ENCODE measurements around the gene NELL1. TPM values are rescaled to one million over a fixed set of nuclear protein-coding genes. Genes with fewer than 3 reads are reported as not detected.

The NELL1 gene
- not detected in 2 replicates for total RNA-seq (2014; rRNA removed; shearing (Covaris generic))

DNA sequence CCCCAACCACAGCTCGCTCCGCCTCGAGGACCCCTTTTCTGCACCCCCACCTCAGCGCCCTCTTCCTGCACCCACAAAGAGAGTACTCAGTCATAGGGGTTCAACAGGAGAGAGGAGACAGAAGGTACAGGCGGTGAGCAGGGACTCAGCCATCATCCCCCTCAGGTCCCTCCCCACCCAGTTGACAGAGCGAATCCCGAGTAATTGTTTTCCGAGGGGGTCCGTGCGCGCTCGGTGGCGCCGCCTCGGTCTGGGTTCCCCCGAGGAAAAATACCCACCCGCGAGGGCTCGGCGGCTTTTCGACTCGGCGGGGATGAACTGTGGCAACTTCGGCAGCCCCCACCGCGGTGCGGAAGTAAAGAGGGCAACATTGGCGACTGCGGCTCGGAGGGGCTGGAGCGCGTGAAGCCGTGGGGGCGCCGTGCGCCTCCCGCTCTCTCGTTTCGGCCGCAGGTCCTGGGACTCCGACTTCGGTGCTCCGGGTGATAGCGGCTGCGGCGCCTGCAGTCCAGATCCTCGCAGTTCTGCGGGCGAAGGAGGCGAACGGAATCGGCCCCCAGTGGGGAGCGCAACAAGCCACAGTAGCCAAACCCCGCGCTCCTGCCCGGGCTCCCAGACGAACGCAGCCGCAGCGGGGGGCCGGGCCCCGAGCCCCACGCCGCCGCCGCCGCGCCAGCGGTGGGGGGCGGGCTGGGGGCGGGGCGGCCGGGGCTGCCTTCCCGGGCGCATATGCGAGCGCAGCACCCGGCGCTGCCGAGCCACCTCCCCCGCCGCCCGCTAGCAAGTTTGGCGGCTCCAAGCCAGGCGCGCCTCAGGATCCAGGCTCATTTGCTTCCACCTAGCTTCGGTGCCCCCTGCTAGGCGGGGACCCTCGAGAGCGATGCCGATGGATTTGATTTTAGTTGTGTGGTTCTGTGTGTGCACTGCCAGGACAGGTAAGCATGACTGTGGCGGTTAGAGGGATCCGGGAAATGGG, at the start of gene NELL1:
TSS of gene NELL1 (plus strand) at position 743 of the 976 bp plus-strand sequence.
- DNase-seq (ENCODE audit: low read depth): no peak

DNA sequence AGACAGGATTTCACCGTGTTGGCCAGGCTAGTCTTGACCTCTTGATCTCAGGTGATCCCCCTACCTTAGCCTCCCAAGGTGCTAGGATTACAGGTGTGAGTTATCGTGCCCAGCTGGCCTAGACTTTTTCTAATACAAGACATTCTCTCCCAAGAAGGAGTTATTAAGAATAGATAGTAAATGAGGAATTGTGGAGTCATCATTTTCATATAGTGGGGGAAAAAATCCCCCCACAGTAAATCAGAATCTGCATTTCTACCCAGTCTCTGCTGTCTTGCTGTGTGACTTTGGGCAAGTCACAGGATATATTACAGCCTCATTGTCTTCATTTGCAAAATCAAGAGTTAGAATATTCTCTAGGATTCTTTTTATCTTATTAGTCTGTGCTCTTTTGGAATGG, 48.4 kb upstream of the NELL1 start:
- DNase-seq (ENCODE audit: low read depth): no peak

DNA sequence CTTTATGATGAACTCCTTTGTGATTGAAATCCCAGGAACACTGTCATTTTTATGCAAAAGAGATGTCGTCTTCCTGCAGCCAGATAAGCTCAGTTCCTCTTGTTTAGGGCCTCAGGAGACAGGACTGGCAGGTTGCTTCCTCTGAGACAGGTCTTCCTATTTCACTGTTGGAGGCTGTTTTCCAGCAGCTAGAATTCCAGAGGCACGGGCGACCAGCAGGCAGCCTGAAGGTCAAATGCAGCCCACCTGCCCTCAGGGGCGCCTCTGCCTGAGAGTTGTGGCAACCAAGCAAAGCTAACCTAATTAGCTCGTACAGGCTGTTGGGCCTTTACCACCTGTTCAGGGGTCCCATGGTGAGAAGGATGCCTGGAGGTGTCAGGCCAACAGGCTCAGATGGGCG, 47.7 kb upstream of the NELL1 start:
- no peak for DNase-seq (ENCODE audit: low read depth)

DNA sequence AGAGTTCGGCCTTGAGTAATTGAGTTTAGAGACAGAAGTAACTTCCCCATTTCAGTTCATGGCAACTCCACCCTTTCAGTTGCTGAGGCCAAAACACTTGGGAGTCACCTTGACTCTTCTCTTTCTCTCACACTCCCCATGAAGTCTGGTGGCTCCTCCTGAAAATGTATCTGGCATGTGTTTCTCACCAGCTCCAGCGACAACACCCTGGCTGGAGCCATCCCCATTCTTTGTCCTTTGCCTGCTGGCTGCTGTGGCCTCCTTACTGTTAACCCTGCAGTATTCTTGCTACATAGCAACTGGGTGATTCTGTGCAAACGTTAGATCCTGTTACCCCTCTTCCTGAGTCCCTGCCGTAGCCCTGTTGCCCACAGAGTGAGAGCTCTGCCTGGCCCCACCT, 46.1 kb upstream of the NELL1 start:
- DNase-seq (ENCODE audit: low read depth): no peak

DNA sequence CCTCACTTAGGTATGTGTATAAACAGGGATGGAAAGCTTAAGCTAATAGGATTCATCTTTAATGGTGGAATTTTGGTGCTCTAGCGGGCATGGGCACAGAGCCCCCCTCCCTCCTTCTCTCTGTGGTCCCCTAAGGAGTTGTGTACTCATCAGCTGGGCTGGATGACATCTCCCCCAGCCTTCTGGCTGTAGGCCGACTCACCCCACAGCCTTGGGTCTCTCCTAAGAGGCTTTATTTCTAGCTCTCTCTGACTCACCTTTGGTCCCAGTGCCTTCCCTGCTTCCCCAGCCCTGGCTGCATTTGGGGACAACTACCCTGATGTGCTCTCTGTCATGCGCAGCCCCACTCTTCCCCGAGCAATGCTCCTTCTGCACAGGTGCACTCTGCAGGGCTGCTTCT, 43.1 kb upstream of the NELL1 start:
- no peak for DNase-seq (ENCODE audit: low read depth)

DNA sequence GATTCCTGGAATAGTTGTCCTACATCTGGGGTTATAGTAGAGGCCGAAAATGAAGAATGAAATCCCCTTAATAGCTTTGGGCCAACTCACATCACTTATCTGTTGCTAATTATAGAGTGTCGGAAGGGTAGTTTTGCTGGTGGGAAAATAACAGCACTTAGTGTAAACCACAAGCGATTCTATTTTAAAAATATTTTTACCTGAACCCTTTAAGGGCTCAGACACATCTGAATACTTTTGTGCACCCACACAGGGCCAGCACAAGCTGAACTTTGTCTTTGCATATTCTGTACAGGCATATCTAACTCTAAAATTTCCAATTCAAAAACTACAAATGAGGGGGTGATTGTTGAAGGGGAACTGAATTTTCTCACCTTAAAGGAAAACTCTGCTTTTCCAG, 42.4 kb upstream of the NELL1 start:
- DNase-seq (ENCODE audit: low read depth): no peak

DNA sequence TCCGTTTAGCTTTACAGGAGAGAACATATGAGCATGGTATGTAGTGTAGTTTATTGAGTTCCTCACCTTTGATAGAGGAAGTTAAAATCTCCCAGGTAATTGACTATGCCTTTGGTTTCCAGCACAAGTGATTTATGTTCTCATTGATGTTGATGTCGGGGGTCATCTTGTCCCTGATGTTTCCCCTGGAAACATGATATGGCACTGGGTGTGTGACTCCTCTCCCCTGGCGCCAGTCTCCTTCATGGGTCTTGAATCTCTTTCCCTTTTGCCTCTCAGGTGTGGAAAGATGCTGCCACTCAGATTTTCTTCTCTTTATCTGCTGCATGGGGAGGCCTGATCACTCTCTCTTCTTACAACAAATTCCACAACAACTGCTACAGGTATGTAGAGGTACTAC, 41.7 kb upstream of the NELL1 start:
- DNase-seq (ENCODE audit: low read depth): no peak

DNA sequence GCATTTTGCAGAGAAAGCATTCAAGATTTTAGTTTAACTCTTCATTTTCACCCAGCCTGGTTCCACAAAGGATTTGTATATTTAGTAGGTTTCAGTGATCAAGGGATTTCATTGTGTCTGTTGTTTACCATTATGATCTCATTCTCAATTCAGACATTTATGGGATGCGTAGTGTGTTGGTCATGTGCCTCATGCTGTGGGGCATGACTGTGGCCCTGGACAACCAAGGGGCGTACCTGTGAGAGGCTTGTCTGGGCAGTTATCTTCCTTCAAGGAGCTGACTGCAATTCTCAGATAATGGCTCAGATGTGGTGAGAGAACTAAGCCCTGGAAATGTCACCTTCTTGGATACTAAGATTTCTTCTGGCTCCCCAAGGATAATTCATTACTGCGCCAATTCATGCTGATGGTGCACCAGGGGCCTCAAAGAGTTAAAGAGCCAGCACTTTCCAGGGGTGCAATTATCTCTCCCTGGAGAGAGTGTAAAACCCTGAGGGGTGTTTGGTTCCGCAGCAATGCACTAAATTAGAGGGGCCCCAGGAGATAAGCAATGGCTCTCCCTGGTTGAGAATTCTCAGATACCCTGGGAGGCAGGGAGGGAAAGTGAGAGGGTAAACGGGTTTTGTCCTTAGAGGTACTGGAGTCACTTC, 37.7 kb upstream of the NELL1 start:
- no peak for DNase-seq (ENCODE audit: low read depth)

DNA sequence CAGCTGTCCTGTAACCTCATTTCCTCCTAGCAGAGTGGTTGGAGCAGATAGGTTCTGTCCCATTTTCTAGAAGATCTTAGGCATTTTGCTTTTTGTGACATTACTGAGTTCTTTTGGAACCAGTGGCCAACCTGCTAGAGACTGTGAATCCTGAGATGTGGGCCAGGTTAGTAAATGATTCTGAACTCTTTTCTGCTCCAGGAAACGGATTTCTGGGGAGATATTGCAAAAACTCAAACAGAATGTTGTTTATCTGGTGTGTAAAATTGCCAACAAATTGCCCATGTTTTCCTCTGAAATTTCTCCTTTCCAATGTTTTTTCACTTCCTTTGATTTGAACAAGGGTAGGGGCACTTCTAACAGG, 37.2 kb upstream of the NELL1 start:
- DNase-seq (ENCODE audit: low read depth): no peak

DNA sequence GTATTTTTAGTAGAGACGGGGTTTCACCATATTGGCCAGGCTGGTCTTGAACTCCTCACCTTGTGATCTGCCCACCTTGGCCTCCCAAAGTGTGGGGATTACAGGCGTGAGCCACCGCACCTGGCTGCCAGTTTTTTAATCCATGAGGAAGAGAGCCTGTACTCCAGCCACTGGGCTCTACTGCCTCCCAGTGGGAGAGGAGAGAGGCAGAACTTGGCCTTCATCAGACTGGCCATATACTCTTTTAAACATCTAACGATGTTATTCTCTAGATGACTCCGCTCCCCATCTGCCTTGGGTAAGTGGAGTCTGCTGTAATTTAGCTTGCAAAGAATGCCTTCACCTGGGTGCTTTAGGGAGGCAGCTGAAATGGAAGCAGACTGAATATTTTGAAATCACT, 35.3 kb upstream of the NELL1 start:
- DNase-seq (ENCODE audit: low read depth): no peak

DNA sequence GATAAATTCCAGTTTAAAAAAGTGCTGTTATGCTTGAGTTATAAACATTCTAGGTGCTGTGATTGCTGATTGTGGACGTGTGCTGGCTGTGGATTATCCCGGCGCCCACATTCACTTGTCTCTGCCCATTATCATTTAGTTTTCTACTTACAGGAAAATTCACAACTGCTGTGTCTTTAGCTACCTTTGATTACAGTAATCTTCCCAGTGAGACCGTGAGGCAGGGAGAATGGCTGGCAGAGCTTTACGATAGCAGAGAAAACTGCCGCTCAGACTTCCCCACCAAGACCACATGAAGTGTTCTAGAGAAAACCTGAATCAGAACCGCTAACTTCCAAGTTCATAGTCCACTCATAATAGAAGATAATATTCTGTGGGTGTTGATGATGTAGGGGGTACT, 34.6 kb upstream of the NELL1 start:
- no peak for DNase-seq (ENCODE audit: low read depth)

DNA sequence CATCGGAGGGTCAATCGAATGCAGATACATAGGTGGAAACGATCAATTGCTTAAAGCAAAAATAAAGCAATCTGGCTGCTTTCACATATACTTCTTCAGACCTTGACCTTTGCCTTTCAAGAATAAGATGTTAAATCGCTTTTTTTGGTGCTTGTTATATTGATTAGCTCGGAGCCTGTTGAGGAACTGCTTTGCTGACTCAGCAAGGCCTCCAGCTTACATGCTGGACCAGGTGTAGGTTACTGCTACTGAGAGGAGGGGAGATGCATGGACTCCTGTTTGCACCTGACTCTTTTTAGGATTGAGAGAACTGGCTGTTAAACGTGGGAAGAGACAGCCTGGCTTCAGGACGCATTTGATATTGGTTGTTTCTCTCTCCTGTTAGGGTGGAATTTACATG, 31.3 kb upstream of the NELL1 start:
- no peak for DNase-seq (ENCODE audit: low read depth)

DNA sequence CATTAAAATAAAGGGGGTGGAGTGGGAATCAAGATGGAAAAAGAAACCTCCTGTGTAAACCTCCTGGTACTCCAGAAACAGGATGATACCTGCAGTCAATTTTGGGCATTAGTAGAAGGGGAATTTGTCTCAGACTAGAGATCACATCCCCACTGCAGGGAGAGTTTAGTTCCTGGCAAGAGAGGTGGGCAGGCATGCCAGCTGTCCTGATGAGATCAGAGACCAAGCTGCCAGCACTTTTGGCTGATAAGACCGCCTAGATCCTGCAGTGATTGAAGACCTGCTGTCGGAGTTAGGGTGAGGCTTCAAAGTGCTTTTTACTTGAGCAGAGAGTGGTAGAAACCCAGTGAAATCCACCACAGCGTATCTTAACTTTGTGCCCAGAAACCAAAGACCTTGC, 29.7 kb upstream of the NELL1 start:
- no peak for DNase-seq (ENCODE audit: low read depth)

DNA sequence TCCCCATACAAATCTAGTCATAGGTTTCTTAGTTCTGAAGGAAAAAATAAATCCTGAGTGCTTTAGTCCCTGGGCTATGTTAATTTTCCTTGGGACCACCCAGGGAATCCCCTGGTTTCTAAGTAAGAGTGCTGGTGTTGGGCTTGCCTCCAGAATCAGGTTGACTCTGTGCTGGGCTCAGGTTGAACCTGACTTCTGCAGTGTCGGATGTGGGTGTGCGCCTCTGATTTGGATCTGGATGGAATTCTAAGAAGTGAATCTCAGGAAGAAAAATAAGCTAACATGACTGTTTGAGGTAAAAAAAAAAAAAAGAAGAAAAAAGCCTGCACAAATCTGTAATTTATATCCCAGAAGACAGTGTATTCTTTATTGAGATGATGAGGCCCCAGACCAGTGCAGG, 29.0 kb upstream of the NELL1 start:
- DNase-seq (ENCODE audit: low read depth): no peak

DNA sequence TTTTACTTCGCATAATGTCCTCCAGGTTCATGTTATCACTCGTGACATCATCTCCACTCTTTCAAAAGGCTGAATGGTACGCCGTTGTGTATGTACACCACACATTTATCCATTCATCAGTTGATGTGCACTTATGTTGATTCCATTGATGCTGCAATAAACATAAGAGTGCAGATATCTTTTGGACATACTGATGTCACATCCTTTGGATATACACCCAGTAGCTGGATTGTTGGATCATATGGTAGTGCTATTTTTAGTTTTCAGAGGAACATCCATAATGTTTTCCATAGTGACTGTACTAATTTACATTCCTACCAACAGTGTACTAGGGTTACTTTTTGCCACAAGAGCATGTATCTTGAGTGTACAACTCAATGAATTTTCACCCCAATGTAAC, 25.0 kb upstream of the NELL1 start:
- DNase-seq (ENCODE audit: low read depth): no peak

DNA sequence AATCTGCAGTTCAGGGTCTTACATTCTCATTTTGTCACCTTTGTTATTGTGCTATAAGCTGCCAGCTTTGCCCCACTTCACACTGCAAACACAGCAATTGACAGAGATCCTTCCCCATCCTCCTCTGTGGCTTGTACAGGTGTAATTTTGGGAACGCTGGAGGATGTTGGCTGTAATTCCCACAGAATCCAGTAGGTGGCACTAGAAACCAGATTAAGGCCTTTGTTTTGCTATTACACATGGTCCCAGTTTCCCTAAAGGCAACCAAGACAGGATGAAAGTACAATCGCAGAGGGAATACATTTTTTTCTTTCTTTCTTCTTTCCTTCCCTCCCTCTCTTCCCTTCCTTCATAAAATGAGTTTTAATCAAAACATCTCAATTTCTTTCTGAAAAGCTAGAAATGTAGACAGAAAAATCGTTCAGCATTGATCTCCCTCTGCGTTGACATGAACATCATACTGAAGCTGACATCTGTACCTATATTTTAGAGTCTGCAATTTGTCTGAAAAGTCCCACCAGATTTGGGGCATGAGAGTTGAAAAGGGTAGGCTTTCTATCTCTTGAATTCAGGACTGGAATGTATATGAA, 21.3 kb upstream of the NELL1 start:
- DNase-seq (ENCODE audit: low read depth): peak; percentile 49

DNA sequence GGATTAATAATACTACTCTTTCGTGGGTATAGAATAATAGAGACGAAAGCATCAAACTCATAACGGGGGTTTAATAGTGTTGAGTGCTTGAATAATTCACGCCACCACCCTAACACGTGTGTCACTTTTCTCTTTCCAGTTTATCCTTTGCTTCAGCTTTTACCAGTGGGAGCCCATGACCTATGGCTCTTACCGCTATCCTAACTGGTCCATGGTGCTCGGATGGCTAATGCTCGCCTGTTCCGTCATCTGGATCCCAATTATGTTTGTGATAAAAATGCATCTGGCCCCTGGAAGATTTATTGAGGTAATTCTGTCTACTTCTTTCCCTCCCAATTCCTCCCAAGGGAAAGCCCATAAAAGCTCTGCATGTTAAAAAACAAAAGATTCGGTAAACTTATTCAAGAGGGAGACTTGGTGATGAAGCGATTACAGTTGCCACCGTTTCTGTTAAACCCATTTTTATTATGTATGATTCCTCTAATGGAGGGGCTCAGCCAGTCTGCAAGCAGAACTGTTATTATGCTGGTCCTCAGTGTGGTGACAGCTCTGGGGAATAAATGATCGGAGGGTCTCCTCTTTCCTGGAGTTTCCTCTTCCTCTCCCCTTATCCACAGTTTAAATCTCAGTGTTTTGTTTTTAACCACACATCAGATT, 17.1 kb upstream of the NELL1 start:
- no peak for DNase-seq (ENCODE audit: low read depth)

DNA sequence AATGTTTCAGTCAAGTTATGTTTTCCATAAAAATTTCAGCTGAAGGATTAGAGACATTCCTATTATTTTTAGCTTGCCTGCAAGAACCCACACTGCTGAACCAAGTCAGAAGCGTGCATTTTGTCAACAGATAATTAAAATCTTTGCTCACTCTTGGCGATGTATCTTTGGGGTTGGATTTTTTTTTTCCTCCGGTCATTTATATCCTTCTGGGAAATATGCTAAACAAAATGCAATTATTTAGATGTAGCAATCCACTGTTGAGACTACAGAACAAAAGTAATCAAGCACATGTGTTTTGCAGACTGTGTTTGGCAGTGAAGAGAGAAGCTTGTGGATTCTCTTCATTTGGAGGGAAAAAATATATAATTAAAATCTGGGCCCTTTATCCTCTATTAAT, 15.3 kb upstream of the NELL1 start:
- no peak for DNase-seq (ENCODE audit: low read depth)

DNA sequence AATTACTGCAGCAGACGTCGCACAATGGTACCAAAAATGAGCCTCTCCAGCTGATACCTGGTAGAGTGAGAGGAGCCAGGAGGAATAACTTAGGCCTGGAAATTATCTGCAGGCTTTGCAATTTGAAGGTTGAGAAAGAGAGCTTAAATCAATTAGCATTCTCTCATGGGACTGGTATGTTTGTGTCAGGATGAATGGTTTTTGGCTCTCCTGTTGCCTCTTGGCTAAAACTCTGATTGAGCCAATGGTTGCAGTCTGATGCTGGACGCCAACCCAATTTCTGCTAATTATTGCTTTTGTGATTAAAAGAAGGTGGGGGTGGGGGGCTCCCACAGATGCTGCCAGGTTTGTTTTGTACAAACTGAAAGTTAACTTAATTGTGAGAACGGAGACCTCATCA, 12.5 kb upstream of the NELL1 start:
- DNase-seq (ENCODE audit: low read depth): no peak

DNA sequence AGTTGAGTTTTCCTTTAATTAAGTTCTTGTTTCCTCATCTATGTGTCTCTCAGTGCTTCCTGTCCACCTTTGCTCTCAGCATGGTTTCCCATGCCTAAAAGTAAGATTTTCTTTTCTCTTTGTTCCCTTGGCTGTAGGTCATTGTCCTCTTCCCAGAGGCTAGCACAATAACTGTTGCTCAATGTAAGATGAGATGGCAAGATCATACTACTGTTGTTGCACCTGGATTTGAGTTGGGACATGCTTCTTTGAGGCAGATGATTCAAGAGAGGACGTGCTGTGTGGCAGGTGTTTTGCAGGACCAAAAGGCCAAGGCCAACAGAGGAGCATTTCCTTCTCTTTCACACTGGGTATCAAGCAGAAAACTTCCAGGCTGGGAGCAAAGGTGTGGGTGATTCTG, 11.3 kb upstream of the NELL1 start:
- no peak for DNase-seq (ENCODE audit: low read depth)

DNA sequence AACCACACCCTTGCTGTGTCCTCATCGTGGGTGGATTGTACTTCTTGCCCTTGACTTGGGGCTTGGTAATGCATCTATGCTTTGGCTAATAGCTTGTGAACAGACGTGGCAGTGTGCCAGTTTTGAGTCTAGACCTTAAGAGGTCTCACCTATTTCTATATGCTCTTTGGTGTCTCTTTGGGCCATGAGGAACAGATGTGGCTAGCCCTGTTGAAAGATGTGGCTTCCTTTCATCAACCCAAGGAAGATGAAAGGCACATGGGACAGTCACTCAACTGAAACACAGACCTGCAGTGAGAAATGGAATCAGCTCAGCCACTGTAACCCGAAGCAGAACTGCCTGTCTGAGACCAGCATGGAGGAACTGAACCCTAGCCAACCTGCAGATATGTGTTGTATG, 7.9 kb upstream of the NELL1 start:
- DNase-seq (ENCODE audit: low read depth): no peak

DNA sequence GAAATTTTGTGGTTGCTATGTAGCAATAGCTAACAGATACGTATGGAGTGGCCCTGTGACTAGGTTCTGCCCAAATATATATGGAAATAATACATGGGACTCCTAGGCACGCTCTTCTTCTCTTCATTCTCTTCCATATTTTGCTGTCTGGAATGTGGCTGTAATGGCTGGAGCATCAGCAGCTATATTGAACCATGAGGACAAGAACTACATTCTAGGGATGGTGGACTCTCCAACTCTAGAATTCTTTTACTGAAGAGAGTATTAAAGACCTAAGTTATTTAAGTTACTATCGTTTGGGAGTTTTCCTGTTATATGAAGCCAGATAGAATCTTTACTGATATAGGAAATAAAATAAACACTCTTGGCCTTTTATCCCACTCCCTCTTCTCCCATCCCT, 7.5 kb upstream of the NELL1 start:
- no peak for DNase-seq (ENCODE audit: low read depth)

Measured in M059J (cell line).